Measurements from ENCODE around the gene FMNL2.
"Not testable (repeated sequence)": the region's sequence is repeated elsewhere in the genome, so short reads cannot be mapped to it uniquely, and the experiment has no call there.

Gene FMNL2

DNA sequence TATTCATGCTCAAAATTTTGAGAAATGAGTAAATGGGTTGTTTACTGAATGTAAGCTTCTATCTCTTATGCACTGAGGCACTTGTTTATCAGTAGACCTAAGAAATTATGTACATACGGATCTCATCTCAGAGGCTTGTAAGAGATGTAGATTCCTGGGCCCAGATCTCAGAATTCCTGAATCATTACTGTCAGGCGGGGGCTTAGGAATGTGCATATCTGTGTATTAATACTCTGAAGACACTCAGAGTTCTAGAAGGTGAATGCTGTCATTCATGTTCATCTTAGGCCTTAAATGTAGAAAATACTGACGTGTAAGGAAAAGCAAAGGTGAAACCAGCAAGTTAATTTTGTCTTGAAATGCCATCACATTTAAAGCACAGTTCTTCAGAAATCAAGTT lies 169.6 kb downstream of the FMNL2 start:
- DNase-seq = no peak

DNA sequence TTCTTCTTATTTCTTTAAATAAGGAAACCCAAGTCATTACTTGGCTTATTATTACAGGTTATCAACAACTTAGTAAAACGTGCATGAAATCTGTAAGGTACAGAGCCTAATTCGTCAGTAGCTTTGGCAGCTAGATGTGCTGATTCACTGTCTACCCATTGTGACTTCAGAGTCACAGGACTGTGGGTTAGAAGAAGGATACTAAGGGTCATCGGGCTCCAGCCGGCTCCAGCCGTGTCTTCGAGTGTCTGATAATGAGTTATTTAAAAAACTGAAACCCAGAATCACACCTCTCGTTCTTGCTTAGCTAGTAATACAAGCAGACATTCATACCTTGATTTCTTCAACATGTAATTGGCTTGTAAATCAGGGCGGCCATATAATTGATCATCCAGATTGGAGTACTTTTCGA lies 170.5 kb downstream of the FMNL2 start:
- no peak for DNase-seq

DNA sequence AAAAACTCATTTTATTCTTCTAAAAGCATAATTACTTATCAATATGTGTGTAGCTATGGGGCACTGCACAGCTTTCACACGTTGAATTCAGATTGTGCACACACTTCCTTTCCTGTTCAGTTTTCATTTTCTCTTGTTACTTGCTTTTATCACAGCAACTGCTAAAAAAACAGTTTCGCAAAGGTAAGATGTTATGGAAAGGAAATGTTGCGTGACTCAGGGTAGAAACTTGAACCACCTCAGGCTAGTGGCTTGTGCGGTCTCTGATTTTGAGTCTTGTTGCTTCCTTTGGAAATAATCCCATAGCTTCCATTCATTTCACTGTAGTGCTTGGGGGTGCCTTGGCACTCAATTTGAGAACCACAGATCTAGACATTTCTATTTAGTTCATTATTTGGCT lies 171.9 kb downstream of the FMNL2 start:
- no peak for DNase-seq

DNA sequence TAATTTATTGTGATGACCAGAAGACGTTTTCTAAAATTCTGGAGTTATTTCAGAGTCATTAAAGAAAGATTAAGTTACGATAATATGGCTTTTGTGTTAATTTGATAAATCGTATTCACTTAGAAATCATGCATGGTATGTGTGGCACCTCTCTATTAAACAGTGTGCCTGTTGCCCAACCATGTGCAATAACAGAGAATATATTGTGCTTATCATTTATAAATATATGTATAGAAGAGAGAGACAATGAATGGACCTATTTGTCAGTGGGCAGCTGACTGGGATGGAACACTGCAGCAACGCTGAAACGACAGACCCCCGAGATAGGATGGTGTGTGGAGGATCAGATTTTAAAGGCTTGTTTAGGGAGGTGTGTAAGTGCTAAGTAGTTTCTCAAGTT lies 172.9 kb downstream of the FMNL2 start:
- no peak for DNase-seq

DNA sequence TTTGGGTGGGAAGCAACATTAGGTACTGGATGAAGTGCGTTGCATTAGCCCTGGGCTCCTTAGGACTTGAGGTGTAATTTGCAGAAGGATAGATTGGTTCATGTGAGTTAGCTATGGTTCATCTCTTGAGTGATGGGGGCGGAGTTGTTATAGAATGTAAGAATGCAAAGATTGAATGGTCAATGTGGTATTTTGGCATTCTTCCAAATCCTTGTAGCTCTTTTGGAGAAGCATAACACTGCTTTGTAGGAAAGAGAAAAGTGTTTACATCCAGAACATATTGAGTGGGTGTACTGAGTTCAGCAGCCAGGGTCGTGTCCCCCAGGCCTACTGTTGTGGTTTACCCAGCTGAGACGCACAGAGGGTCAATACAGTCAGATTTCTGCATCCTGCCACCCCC lies 173.5 kb downstream of the FMNL2 start:
- DNase-seq = no peak

DNA sequence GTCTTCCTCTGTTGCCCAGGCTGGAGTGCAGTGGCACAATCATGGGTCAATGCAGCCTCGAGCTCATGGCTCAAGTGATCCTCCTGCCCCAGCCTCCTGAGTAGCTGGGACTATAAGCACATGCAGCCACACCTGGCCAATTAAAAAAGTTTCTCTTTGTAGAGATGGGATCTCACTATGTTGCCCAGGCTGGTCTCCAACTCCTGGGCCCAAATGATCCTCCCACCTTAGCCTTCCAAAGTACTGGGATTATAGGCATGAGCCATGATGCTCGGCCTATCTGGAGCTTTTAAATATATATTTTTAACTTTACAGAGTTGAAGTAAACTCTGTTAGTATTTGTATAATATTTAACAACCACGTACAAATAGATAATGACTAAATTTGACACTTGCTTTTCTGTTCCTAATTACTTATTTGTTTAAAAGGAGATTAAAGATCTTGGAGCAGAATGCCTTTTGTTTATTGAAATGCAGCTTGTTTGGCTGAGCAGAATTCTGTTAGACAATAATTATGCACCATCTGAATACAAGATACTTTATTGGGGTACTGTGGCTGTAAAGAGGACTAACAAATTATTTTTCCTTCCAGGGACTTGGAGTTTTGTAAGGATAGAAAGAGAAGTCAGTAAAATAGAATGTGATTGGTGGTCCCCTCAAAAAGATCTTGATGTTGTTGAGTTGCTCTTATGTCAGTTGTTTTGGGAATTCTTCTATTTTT lies 175.0 kb downstream of the FMNL2 start:
- DNase-seq = no peak

DNA sequence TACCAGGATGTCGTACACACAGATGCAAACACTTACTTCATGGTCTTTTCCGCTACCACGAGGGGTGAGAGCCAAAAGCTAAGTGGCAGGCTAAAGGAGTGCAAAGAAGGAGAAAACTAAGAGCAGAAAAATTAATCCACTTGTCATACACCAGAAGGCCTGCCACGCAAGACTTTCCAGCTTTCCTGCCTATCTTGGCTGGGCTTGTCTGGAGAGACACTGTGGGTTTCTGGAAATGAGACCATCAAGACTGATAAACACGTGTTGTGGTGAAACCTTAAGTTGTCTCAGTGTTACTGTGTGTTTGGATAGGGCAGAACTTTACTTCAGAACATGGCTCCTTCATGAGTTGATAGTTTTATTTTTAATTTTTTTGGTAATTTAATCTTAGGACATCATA lies 175.6 kb downstream of the FMNL2 start:
- no peak for DNase-seq

DNA sequence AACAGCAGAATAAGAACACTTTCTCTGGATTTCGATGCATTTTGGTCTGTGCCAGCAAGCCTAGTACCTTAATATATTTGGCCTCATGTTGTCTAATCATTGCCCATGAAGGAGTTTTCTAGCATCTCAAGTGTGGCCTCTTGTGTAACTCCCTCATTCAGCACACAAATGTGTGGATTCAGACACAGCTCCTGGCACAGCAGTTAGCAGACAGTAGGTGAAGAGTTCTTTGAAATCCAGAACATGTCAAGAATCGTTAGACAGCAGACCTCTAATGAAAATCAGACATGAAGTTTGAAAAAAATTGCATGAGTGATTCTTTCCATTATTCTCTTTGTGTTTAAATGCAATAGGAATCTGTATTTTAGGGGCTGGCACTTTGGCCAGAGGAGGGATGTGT lies 177.0 kb downstream of the FMNL2 start:
- no peak for DNase-seq

DNA sequence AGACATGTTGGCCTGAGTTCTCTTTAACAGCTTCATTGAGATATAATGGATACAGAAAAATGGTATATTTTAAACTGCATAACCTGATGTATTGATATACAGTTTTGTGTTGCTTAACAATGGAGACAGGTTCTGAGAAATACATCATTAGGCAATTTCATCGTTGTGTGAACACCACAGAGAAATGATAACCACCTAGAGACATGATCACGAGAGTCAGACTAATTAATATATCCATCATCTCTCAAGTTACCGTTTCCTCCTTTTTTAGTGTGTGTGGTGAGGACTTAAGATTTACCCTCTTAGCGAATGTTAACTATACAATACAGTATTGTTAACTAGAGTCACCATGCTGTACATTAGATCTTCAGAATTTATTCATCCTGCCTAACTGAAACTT lies 178.1 kb downstream of the FMNL2 start:
- no peak for DNase-seq

DNA sequence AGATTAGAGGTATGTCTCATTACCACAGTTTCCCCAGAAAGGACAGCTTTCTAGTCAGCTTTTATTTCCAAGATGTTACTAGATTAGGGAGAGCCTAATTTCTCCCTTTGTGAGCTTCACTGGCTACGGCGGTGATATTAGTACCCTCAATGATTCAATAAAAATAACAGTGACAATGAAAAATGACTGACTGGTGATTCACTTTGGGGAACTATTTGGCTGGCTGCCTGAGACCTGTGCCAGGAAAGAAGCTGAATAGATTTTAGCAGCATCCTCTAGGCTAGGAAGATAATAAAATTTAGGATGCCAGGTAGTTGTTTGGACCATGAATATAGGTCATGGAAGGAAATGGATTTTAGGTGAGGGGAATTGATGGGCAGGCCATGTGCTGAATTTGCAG lies 178.7 kb downstream of the FMNL2 start:
- DNase-seq = no peak

DNA sequence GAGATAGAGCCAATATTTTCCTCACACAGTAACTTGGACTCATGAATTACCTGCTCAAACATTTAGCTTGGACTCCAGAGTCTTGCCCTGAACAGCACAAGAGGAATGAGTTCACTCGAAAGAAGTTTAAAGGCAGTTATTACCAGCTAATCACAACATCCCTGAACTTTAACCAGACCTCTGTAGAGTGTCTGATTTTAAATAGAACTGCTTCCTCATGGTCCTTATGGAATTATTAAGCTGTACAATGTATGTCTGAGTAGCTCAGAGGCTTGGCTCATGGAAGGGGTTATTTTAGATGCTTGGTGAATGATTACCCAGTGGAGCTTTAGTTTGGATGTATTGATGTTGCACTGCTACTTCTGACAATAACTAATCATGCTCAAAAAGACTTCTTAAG lies 183.1 kb downstream of the FMNL2 start:
- no peak for DNase-seq

DNA sequence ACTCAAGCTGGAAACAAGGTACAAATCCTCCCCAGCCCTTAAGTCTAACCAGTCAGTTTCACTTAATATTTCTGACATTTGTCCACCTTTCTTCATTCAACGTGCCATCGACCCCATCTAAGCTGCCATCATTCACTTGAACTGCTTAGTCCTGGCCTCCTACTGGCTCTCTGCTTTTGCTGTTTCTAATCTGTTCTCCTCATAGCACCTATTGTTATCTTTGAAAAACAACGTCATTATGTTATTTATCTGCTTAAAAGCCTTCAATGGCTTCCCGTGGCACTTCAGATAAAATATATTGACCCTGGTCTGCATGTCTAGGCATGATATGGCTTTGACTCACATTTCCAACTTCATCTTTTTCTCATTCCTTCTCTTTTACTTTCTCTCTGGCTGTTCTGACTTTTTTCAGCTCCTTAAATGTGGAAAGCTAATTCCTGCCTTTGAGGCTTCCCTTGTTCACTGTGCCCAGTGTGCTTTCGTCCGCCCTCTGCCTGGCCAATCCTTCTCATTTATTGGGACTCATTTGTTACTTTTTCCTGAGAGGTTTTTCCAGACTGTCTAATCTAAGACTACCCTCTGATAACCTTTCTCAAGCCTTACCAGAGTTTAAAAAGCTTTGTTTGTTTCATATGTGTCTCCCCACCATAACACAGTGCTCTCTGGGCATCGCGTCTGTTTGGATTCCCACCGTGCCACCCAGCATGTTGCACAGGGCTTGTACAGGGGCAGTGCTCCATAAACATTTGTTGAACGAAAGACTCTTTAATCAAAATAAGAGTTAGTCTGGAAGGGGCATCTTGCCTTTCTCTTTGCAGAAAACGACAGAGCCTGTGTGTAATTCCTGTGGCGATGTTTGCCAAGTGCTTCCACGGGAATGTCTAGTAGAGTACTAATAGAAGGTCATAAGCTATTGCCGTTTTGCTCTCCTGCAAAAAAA lies 183.9 kb downstream of the FMNL2 start:
- DNase-seq = no peak

DNA sequence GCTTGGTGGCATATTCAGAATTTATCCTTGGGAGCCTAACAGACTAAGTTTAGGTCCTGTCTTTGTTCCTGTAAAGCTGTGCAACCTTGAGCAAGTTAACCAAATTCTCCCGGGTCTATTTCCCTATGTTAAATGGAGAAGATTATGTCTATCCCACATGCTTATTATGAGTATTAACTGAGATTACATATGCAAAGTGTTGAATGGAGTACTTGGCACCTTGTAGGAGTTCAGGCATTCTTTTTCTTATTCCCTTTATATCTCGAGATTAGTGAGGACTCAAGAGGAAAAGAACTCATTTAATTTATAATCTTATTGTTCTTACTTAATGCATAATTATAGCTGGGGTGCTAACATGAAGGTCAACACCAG lies 184.6 kb downstream of the FMNL2 start:
- DNase-seq = no peak

DNA sequence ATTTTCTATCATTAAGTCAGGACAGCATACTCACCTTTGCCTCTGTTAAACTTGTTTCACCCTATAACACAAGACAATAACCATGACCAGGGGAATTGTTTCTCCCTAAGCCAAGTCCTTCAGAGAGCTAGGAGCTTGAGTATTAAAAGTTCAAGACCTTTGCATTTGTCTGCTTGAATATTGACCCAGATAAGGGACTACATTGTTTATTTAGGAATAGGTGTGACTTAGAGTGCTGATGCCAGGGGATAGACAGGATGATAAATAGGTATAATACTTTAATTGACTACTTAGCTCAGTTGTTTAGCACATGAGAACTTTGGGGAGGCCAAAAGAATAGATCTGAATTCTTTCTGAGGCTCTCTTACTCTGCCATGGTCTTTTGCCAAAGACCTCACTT lies 185.8 kb downstream of the FMNL2 start:
- no peak for DNase-seq

DNA sequence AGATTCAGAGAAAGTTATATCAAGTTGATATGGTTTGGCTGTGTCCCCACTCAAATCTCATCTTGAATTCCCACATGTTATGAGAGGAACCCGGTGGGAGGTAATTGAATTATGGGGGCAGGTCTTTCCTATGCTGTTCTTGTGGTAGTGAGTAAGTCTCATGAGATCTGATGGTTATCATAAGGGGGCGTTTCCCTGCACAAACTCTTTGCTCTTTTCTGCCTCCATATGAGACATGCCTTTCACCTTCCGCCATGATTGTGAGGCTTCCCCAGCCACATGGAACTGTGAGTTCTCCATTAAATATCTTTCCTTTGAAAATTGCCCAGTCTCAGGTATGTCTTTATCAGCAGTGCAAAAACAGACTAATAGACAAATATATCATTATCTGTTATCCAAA lies 187.5 kb downstream of the FMNL2 start:
- DNase-seq = not testable (repeated sequence)

DNA sequence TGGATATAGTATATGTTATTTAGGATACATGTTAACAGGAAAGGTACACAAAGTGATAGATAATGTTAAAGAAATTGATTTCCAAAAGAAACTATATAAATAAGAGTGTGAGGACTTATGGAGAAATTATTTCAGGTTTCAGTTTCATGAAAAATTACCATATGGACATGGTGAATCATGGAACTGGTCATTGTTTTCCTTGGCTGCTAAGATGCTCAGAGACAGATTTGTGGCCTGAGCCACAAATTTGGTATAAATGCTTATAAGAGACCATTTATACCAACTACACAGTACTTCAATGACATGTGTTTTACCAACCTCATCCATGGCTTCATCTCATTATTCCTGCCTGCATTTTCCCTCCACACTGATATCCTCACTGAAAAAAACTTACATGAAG lies 188.1 kb downstream of the FMNL2 start:
- DNase-seq = no peak

DNA sequence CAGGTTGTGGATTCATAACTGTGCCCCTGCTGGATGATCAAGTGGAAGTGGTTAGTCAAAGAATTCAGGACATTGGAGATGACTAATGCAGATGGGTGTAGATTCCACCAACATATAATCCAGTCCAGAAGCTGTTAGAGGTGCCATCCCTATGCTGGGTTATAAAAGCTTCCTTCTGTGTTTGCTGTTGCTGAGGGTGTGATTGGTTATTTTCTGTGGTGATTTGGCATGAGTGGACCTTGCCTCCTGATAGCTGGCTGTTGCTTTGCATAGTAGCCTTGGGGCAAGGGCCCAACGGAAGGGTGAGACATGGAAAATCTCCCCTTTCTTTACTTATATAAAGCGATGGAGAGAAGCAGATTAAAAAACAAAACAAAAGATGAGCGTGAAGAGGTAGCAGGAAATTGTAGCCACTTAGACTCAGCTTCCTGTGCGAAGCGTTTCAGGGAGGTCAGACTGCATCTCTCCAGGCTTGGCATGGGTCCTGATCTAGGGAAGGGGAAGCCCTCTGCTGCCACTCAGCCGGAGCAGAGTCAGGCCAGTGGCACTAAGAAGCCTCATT lies 190.4 kb downstream of the FMNL2 start:
- no peak for DNase-seq

DNA sequence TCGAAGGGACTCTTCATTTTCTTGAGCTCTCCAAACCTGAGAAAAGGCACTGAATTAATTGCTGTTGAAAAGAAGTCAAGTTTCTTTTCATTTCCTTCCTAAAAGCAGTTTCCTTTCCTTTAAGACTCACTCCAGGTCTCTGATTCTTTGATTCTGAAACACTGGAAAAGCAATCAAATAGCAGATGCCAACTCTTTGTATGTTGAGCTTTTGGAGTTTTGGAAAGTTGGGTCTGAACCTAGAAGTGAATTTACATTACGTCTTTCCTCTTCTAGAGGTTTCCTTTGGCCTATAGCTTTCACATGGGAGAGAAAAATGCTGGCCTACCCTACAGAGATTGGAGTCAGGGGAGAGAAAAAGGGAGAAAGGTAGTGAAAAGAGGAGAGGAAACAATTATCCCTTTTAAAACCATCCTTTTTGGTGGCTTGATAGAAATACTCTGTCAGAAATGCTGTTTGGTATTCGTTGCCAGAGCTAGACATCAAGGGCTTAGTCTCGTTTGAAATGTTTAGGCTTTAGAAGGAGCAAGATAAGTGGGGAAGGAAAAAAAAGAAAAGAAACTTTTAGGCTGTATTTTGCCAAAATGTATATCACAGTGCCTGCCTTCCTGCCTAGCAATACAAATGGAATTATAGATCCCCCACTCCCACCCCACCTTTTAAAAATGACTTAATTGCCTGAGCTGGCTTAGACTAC lies 194.6 kb downstream of the FMNL2 start:
- no peak for DNase-seq

DNA sequence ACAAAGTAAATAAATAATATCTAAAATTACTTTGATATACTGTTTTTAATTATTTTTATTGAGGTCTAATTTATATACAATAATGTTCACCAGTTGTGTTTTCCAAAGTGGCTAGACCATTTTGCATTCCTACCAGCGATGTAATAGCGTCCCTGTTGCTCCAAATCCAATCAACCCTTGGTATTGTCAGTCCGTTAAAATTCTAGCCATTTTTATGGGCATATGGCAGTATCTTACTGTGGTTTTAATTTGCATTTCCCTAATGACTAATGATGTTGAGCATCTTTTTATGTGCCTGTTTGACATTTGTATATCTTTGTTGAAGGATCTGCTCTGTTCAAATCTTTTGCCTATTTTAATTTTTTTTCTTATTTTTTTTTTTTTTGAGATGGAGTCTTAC lies 197.3 kb downstream of the FMNL2 start:
- no peak for DNase-seq

DNA sequence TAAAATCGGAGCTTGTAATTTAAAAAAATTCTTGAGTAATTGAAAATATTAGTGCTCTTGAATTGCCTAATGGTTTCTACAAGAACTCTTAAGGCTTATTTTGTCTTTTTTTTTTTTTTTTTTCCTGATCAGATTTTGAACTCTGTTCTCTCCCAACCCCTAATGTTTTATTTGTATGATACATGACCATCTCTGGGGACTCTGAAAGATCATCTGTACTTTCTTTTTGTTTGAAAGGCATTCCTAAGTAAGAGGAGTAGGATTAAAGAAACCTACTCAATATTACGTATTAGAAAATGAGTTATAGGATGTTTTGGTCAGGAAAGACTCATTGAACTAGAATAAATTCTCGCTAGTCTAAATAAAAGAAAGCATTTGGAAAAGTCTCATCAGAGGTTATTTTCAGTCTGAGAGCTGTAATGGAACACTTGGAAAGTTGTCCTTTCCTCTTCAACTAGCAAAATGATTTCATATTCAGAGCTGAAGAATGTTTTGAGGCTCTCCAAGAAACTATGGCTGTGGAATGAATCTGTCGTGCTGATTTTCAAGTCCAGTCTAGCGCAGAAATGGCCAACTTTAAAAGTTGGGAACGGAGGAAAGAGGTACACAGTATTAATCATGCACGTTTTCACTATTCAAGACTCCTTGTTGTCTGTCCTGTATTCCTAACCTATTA lies 199.6 kb downstream of the FMNL2 start:
- no peak for DNase-seq

DNA sequence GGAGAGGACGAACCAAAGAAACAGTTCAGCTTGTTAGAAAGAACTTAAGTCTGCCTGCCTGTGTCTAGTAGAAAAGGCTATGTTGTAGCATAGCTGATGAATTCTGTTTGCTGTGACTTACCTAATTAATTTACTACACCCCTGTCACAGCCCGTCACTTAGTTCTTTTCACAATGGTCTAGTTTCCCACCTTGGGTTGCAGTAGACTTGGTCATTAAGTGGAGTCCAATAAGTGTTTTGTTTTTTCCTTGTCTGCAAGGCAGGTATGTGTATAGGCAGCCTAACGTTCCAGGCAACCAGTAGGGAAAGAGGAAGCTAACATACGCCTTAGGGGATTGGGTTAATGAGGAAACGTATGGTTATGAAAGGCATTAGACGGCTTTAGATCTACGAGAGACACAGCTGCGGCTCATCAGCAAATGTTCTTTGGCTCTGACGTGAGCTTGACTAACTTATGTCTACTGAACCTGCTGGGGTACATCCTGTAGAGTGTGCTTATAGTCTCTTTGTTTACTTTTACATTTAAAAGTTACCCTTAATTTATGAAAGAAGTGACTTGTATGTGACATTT lies 202.2 kb downstream of the FMNL2 start:
- DNase-seq = no peak

DNA sequence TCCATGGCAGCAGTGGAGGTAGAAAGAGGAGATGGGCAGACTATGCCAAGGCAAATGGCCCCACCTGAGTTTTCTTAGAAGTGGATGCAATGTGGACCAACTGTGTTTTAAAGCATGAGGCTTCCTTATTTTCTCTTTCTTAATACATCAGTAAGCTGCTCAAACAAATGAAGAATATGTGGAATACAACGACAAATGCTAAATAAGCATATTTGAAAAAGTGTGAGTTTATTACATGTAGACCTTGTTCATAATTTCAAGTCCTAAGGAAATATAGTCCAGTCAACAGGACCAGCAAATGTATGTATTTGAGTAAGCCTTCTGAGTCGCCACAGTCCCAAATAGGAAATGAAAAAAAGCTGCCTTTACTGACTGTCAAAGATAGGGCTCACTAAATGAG lies 204.4 kb downstream of the FMNL2 start:
- no peak for DNase-seq

DNA sequence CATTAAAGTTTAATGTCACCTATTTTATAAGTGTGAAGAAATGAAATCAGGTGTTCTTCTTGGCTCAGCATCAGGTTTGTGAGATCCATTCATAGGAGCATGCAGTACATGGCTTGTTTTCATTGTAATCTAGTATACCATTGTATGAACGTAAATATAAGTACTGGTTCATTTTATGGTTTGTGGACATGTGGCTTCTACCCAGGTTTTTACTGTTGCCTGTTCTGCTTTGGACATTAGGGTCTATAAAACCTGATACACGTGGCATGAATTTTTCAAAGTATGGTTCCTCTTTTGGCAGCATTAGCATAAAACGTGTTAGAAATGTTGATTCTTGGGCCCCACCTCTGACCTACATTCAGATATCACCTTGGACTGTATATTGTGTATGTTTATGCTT lies 206.7 kb downstream of the FMNL2 start:
- no peak for DNase-seq
